HG03060 (cell line): Measurements from ENCODE around the gene FAM76B.
A peak's percentile ranks its signal among the peaks of the same experiment; 100 is the strongest.

ENCODE experiments used
- ATAC-seq: cut with Tn5 transposase; IDR thresholded peaks from one replicate; pipeline ENCODE4 v1.9.1; 2021; ENCODE audit warnings: low read depth, moderate number of reproducible peaks; ENCODE audit not compliant: unreplicated experiment

The FAM76B gene

DNA sequence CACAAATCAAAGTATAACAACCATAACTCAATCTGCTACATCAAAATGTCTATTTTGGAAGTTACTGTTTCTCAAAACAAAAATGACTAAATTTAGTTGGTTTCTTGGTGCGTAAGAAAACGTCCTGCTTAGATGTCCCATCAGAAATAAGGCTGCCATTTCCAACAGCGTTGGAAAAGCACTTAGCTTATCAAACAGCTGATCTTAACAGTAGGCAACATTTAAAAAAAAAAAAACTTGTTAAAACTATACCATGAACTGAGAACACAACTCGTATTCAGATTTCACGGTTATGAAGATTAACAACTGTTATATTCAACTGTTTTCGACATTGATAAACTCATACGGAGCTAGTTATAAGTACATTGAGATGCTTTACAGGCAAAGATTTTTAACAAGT, 3.1 kb upstream of the FAM76B start:
- no peak for ATAC-seq

- no peak for ATAC-seq
Observed at GRCh38 chr11:95792200-95792599, 2.6 kb upstream of the FAM76B start.

DNA sequence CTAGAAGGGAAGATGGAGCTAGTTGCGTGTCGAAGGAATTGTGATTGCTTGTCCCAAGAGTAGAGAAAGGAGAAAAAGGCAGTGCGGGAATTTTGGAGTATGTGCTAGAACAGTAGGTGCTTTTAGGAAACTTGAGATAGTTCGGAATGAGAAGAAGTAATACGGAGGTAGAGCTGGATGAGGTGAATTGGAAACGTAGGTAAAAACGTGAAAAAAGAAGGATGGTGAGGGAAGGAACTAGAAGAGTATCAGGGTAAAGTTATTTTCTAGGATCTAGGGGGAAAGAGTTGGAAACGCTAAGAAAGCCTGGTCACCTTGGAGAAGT, 2.1 kb upstream of the FAM76B start:
- no peak for ATAC-seq

DNA sequence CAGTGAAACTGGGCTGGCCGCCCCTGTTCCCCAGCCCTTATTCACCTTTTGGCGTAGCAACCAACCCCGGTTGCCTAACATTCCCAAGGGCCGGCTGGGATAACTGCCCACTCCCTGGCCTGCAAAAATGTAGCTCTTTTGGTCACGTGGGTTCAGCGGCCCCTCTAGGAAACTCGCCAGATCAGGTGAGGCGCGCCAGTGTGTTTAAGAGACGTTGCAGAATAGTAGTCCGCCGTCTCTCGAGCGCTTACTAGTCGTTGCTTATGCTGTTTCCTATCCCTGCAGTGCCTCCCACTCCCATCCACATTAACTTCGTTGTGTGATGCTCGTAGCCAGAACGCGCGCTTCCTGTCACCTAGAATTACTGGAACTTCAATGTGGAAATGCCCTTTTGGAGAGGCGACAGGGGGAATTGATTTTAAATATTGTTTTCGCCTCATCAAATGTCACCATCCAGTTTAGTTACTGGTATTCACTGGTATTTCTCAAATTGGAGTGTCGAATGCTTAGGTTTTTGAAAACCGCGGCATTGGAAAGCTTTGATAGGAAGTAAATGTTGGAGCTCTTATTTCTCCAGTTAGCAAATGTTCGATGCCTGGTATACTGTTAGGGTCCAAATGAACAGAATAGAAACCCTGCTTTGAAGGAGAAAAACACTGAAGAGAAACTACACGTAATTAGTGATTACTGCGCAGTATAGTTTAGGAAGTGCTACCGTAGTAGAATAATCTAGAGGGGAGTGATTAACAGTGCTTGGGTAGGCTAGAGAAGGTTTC, 1.5 kb upstream of the FAM76B start:
- ATAC-seq, result no peak

GRCh38 chr11:95790123-95790932, 746 bp upstream of the FAM76B start, which contains the start of gene CEP57:
Gene CEP57 (plus strand): TSS chr11:95790498. CDS start chr11:95790699, 201 bp downstream.
- peak; percentile 54 for ATAC-seq

- no peak for ATAC-seq
Observed at GRCh38 chr11:95788921-95789505, 569 bp downstream of the FAM76B start.

DNA sequence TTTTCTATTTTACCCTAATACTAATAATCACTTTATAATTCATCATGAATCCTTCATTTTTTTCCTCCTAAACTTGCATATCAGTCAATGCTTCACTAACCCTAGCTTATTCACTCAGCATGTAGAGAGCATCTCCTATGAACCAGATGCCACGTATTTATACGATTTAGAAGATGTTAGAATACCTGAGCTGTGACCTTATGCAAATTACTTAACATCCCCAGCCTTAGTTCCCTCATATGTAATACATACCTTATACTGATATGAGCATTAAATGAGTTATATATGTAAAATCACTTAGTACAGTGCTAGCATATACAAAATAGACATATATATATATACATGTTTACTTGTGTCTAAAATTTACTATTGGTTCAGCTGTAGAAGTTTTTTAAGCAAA, 9.0 kb downstream of the FAM76B start:
- ATAC-seq, result no peak

- no peak for ATAC-seq
Observed at GRCh38 chr11:95778699-95779098, 10.9 kb downstream of the FAM76B start.

DNA sequence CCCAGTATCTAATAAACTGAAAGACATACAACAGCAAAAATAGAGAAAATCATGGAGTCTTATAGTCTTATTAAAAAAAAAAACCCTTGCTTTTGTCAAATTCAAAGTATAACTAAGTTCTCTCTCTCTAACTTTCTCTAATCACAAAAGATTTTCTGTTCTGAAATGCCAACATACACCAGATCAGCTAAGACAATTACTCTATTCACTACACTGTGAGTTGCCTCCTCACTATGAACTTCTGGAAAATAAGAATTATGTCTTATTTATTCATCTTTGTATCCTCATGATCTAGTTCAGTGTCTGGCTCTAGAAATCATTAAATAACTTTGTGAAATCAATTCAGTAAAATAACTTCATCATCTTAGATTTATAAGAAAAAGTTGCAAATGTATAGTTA, 12.7 kb downstream of the FAM76B start:
- no peak for ATAC-seq

GRCh38 chr11:95768521-95768920, 21.1 kb downstream of the FAM76B start:
- no peak for ATAC-seq

DNA sequence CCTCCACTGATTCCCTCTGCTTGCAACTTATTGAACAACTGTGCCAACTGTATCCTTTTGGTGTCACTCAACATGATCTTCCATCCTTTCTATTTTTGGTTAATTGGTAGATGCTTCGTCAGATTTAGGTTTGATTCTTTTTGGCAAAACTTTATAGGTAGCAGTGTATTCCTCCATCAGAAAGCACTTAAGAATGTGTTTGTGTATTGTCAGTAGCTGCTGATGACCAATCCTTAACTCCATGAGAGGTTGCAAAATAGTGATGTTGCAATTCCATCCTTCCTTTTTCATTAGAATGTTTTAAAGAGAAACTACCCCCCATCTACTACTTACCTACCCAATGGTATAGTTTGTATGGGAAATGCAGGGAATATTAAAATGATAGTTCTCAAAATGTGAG, 22.1 kb downstream of the FAM76B start:
- ATAC-seq, result no peak

DNA sequence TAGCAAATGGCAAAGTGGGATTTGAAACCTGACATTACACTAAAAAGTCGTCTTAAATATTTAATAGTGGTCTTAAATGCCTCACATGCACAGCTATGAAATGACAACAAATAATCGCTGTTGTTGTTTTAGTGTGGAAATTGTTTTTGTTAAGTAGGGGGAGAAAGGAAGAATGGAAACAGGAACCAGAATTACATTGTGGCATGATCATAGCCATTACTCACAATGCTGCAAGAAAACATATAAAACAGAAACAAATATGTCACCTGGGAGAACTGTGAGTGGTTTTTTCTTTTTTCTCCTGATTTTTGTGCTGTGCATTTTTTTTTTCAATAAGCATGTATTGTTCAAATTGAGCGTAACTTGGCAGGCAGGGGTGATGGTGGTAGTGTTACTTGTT, 22.9 kb downstream of the FAM76B start:
- ATAC-seq, result no peak

DNA sequence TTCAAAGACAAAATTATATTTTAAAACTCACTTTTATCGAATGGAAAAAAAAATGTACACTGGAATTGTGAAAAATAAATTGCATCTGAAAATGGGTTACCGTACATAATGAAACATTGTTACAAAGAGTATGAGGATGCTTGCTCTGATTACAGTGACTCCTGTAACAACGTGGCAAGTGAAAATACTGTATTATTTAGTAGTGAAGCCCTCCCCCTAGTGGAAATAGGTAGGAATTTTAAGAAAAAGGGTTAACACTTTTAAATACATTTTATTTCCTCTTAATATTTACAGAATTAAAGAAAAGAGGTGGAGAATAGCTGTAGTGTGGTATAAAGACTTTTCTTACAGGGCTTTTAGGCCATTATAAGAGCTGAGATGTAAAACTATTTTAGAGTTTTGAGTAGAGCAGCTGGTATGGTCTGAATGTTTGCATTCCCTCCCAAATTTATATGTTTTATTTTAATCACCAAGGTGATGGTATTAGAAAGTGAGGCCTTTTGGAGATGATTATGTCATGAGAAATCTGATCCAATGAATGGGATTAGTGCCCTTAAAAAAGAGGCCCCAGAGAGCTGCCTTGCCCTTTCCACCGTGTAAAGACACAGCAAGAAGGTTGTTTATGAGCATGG, 25.2 kb downstream of the FAM76B start:
- ATAC-seq, result no peak

DNA sequence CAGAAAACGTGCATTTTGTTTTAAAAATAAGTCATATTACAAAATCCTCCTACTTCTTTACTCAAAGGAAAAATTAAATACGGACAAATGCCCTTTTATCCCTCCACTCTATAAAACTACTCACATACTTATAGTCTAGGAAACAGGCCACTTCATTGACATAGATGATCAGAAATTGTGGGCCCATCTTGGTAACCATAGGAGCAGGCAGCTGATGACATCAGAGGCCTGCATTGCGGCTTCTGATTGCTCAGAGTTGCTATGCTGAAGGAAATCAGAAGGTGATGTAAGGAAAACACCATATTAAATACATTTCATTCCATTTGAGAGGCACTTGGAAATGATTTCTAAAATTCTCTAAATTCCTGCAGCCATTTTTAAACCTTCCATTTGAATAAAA, 27.0 kb downstream of the FAM76B start:
- no peak for ATAC-seq

GRCh38 chr11:95760941-95761340, 28.6 kb downstream of the FAM76B start:
- no peak for ATAC-seq

DNA sequence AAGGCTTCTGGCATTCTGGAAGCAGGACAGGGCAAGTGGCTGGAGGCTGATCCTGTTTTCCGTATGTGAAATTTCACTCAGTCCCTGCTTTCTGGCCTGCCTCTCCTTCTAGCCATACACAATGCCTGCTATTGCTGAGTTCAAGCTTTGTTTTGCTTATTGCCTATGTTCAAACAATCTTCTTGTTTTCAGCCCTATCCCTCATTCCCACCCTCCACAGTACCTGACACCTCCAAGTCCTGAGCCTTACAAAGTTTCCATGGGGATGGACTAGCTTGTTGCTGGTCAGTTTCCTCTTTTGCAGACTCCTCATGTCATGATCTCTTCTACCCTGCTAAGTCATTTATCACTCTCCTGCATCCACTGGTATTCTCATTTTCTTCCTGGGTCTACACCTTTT, 38.1 kb downstream of the FAM76B start:
- no peak for ATAC-seq

- ATAC-seq, result no peak
Observed at GRCh38 chr11:95750101-95750500, 39.5 kb downstream of the FAM76B start.

GRCh38 chr11:95739108-95739938, 50.3 kb downstream of the FAM76B start:
- ATAC-seq, result no peak

DNA sequence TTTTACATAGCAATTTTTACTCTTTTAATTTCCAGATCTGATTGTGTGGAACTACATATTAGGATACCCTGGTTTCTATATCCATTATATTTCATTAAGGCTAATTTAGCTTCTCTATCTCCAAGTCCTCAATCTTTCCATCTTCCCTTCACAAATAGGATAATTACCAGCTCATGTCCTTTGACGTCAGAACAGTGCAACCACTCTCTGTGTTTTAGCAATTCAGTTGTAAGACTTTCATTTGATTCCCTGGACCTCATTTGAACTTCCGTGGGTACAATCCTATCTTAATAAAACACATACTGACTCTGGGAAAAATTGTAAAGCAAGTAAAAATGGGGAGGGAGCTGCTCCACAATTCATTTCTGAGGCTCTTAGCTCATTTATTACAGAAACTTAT, 52.8 kb downstream of the FAM76B start:
- no peak for ATAC-seq

DNA sequence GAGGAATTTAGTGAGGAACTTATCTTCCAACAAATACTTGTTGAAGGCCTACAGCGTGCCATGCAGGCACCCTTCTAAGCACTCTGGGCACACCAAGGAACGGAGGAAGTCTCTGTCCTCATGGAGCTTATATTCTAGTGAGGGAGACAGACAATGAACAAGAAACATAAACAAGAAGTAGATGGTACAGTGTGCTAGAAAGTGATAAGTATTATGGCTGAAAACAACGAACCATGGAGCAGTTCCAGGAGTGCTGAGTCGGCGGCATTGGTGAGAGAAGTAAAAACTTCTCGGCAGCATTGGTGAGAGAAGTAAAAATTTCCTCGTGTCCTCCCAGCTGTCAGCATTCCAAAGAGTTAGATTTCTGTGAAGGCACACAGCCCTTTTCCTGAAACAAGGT, 53.2 kb downstream of the FAM76B start:
- no peak for ATAC-seq
